HG03045 (cell line): ENCODE measurements around the gene LYPD5.
"Not testable (repeated sequence)": the region's sequence is repeated elsewhere in the genome, so short reads cannot be mapped to it uniquely, and the experiment has no call there.

Source experiments
- ATAC-seq: cut with Tn5 transposase; IDR thresholded peaks from one replicate; pipeline ENCODE4 v1.9.1; 2021; ENCODE audit warnings: mild to moderate bottlenecking, moderate library complexity; ENCODE audit not compliant: unreplicated experiment

Gene LYPD5

GRCh38 chr19:43806848-43807247 is 4.6 kb upstream of the LYPD5 start:
- ATAC-seq = no peak

- not testable (repeated sequence) for ATAC-seq
Observed at GRCh38 chr19:43806401-43806800, 4.2 kb upstream of the LYPD5 start.

GRCh38 chr19:43804432-43804831 is 2.2 kb upstream of the LYPD5 start:
- ATAC-seq = no peak

- no peak for ATAC-seq
Observed at GRCh38 chr19:43799502-43800142, 2.6 kb downstream of the LYPD5 start.

- ATAC-seq = no peak
Observed at GRCh38 chr19:43798546-43799409, 3.5 kb downstream of the LYPD5 start.

- ATAC-seq = no peak
Observed at GRCh38 chr19:43798026-43798545, 4.2 kb downstream of the LYPD5 start.

- no peak for ATAC-seq
Observed at GRCh38 chr19:43797556-43797955, 4.7 kb downstream of the LYPD5 start.

- ATAC-seq = no peak
Observed at GRCh38 chr19:43797118-43797517, 5.1 kb downstream of the LYPD5 start.

GRCh38 chr19:43790587-43790986 is 11.7 kb downstream of the LYPD5 start:
- no peak for ATAC-seq

- ATAC-seq = no peak
Observed at GRCh38 chr19:43789029-43789428, 13.2 kb downstream of the LYPD5 start.

GRCh38 chr19:43786665-43787064 is 15.6 kb downstream of the LYPD5 start:
- ATAC-seq = no peak

- no peak for ATAC-seq
Observed at GRCh38 chr19:43784981-43785808, 17.1 kb downstream of the LYPD5 start.

- ATAC-seq = no peak
Observed at GRCh38 chr19:43784241-43784980, 17.8 kb downstream of the LYPD5 start.

GRCh38 chr19:43783636-43784035 is 18.6 kb downstream of the LYPD5 start:
- ATAC-seq = no peak

- ATAC-seq = no peak
Observed at GRCh38 chr19:43782689-43783231, 19.5 kb downstream of the LYPD5 start.

GRCh38 chr19:43782311-43782660 is 20.0 kb downstream of the LYPD5 start:
- ATAC-seq = no peak

GRCh38 chr19:43781630-43782310 is 20.5 kb downstream of the LYPD5 start:
- no peak for ATAC-seq

- no peak for ATAC-seq
Observed at GRCh38 chr19:43780706-43781525, 21.3 kb downstream of the LYPD5 start, which contains the start of gene KCNN4. TSS of gene KCNN4 (minus strand) at chr19:43780973. CDS start at chr19:43780861, 112 bp downstream.

GRCh38 chr19:43779820-43780219 is 22.4 kb downstream of the LYPD5 start:
- no peak for ATAC-seq
